Lower lobe of right lung (tissue), 2 donors: ENCODE results near the gene PSME3. TPM values are rescaled to one million over a fixed set of nuclear protein-coding genes. Genes with fewer than 3 reads are reported as not detected.
A peak's percentile ranks its signal among the peaks of the same experiment; 100 is the strongest.

Experiments used
- ATAC-seq, 2 donors: fragments of 200-7000 bp; cut with Tn5 transposase; one replicate each; pipeline ENCODE4 v1.9.1; 2020 to 2022; ENCODE audit warnings: mild to moderate bottlenecking in 2 of 2, moderate library complexity in 2 of 2
- DNase-seq: peaks from one replicate; pipeline ENCODE4 v3.0.0-alpha.2; 2020
- H3K27ac ChIP-seq: fragments of 200-600 bp; one replicate; pipeline ENCODE4 v1.8.0; 2022
- H3K27me3 ChIP-seq: fragments of 200-600 bp; one replicate; pipeline ENCODE4 v1.8.0; 2022; ENCODE audit warnings: low read depth
- H3K36me3 ChIP-seq: fragments of 200-600 bp; one replicate; pipeline ENCODE4 v1.8.0; 2022; ENCODE audit warnings: mild to moderate bottlenecking
- H3K4me1 ChIP-seq: fragments of 200-600 bp; one replicate; pipeline ENCODE4 v1.8.0; 2022
- H3K4me3 ChIP-seq: fragments of 200-600 bp; one replicate; pipeline ENCODE4 v1.8.0; 2022; ENCODE audit warnings: mild to moderate bottlenecking
- H3K9me3 ChIP-seq: fragments of 200-600 bp; one replicate; pipeline ENCODE4 v1.8.0; 2022
- intact Hi-C: fragments of 100-400 bp; cut with DNase I; formaldehyde crosslinking; loops from one replicate; pipeline ENCODE4 v1.11.0; 2022
- total RNA-seq: library from RNA; stranded (reverse); fragmentation: NEBNext Ultra II Directional; extraction: Animal tissue kit (Norgen Biotek cat#: 25700); gene quantifications from one replicate; pipeline ENCODE4 v1.2.1, GENCODE V29; 2021
- TF ChIP-seq, protein P1 (sequence below): fragments of 200-600 bp; IDR thresholded peaks from one replicate; pipeline ENCODE4 v1.8.0; 2022; ENCODE audit warnings: antibody characterized with exemption, mild to moderate bottlenecking
- donor health status: DM: no; HTN: yes; CAD: no; lungs with severe emphysema.

The PSME3 gene
- total RNA-seq, 1 donor from 2014 or later, result 81.6 TPM

DNA sequence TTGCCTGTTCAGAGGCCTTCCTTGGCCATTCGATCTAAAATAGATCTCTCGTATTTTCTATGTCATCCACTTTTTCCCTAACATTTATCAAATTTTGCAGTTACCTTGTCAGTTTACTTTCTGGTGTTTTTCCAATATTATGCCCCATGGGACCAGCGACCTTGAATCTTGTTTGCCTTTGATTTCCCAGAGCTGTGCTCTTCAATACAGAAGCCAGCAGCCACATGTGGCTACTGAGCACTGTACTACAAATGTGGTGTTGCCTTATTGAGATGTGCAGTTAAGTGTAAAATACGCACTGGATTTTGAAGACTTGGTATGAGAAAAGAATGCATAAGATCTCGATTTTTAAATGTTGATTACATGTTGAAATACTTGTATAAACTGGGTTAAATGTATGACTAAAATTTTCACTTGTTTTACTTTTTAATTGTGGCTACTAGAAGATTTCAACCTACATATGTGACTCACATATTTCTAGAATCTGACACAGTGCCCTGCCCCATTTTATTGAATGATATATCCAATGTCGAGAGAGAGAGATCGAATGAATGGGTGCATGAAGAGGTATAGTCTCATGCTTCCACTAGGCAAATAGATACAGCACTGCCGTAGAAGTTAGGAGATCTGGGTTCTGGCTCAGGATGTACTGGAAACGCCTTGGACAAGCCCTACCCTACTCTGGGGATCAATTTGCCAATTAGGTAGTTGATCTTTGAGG, 824 bp upstream of the PSME3 start:
- H3K9me3 ChIP-seq, result no peaks in the 10 kb centered on the region
- peak overlapping the region; percentile 93 for H3K4me3 ChIP-seq
- peaks cover 28% of the 10 kb centered on the region for H3K36me3 ChIP-seq
- intact Hi-C loops, result no loop called here
- H3K27ac ChIP-seq, result peak overlapping the region; percentile 92
- DNase-seq, result no peak
- H3K27me3 ChIP-seq, result no peaks in the 10 kb centered on the region
- TF ChIP-seq, protein P1, sequence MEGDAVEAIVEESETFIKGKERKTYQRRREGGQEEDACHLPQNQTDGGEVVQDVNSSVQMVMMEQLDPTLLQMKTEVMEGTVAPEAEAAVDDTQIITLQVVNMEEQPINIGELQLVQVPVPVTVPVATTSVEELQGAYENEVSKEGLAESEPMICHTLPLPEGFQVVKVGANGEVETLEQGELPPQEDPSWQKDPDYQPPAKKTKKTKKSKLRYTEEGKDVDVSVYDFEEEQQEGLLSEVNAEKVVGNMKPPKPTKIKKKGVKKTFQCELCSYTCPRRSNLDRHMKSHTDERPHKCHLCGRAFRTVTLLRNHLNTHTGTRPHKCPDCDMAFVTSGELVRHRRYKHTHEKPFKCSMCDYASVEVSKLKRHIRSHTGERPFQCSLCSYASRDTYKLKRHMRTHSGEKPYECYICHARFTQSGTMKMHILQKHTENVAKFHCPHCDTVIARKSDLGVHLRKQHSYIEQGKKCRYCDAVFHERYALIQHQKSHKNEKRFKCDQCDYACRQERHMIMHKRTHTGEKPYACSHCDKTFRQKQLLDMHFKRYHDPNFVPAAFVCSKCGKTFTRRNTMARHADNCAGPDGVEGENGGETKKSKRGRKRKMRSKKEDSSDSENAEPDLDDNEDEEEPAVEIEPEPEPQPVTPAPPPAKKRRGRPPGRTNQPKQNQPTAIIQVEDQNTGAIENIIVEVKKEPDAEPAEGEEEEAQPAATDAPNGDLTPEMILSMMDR, result no peak
- peaks cover 26% of the 10 kb centered on the region for H3K4me1 ChIP-seq
- ATAC-seq, result peak; percentile 20 to 24

DNA sequence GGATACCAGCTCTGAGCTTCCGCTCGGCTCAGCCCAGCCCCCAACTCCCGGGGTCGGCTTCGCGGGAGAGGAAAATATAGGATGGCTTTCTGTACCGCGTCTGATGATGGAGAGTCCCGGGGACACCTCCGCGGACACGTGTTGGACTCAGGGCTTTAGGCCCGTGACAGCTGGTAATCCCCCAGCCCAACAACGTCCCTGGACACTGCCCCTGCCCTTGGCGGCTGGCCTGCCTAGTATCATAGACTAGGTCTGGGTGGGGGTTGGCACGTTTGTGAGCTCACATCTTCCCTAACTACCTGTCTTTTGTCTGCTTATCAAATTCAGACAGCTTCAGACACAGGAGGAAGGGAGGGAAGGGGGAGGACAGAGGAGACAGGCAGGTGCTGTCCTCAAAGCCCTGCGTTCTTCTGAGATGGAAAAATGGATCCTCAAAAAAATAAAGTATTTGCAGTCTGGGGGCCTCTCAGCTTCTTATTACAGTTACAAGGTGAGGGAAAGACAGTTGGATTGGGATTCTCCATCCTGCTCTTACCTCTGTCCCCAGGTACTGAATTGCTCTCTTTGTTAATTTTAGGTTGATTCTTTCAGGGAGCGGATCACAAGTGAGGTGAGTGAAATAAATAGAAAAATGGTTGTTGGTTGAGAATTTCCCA, 698 bp downstream of the PSME3 start:
- H3K36me3 ChIP-seq, result peaks cover 43% of the 10 kb centered on the region
- H3K9me3 ChIP-seq, result no peaks in the 10 kb centered on the region
- H3K27ac ChIP-seq, result peak overlapping the region; percentile 92
- peak overlapping the region; percentile 93 for H3K4me3 ChIP-seq
- TF ChIP-seq, protein P1, result no peak
- DNase-seq (no peak), ATAC-seq (peak; percentile 20)
- H3K4me1 ChIP-seq, result peaks cover 26% of the 10 kb centered on the region
- no peaks in the 10 kb centered on the region for H3K27me3 ChIP-seq
- intact Hi-C loops, result no loop called here

- Histone ChIP-seq H3K27ac (no peak overlapping the region), H3K27me3 (no peaks in the 10 kb centered on the region), H3K4me3 (no peak overlapping the region), H3K9me3 (no peaks in the 10 kb centered on the region), H3K36me3 (peaks cover 62% of the 10 kb centered on the region), H3K4me1 (peaks cover 26% of the 10 kb centered on the region)
- TF ChIP-seq, protein P1, result no peak
- intact Hi-C loops, result no loop called here
- DNase-seq (no peak), ATAC-seq (no peak)
Observed at GRCh38 chr17:42835732-42836131, 2.5 kb downstream of the PSME3 start.

DNA sequence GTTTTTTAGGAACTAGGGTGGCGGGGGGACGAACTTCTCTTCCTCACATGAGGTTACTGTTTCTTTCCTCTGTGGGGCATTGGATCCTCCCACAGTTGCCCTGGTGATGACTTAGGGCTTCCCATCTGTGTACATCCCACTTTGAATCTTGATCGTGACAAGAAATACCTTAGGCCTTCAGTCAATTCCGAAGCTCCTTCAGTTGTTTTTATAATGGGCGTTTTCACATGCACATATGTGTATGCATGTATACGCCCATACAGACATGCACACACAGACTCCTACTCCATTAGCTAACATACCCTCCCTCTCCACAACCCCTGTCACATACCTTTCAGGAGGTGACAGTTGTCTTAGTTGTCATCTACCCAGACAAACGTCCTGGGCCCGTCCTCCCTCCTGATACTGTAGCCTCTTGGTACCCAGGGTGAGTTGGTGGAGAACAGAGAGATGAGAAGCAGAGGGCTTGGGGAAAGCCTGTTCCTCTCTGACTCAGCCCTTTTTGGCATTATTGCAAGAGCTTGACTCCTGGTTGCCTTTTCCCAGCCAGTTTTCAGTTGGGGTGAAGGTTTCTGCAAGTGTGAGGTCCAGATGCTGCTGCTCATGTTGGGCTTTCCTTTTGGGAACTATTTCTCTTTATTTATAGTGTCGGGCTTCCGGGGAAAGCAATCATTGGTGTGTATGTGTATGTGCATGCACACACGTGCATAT, 8.9 kb downstream of the PSME3 start:
- TF ChIP-seq, protein P1, result no peak
- Histone ChIP-seq H3K4me3 (no peak overlapping the region), H3K4me1 (peaks cover 30% of the 10 kb centered on the region), H3K27ac (no peak overlapping the region), H3K36me3 (peaks cover 84% of the 10 kb centered on the region), H3K9me3 (no peaks in the 10 kb centered on the region), H3K27me3 (no peaks in the 10 kb centered on the region)
- intact Hi-C loops, result loop anchor here (10.0 kb wide), 1 partner anchor 93 kb away; no protein-coding TSS in a partner anchor
- no peak for DNase-seq
- no peak for ATAC-seq

GRCh38 chr17:42843358-42843934, 10.2 kb downstream of the PSME3 start:
- Histone ChIP-seq H3K9me3 (no peaks in the 10 kb centered on the region), H3K4me1 (peaks cover 42% of the 10 kb centered on the region), H3K36me3 (peaks cover 71% of the 10 kb centered on the region), H3K4me3 (no peak overlapping the region), H3K27ac (no peak overlapping the region), H3K27me3 (no peaks in the 10 kb centered on the region)
- ATAC-seq (peak; percentile 62 to 74), DNase-seq (no peak)
- intact Hi-C loops, result loop anchor here (10.0 kb wide), 1 partner anchor 91 kb away; no protein-coding TSS in a partner anchor
- TF ChIP-seq, protein P1, result peak; percentile 87
